Astrocyte (in vitro differentiated cells and primary cell): ENCODE measurements around the gene FARS2. TPM values are rescaled to one million over a fixed set of nuclear protein-coding genes. Genes with fewer than 3 reads are reported as not detected.
A peak's percentile ranks its signal among the peaks of the same experiment; 100 is the strongest.

Source experiments
- DNase-seq: peaks from one replicate; pipeline ENCODE4 v3.0.0-alpha.2; 2010; ENCODE audit warnings: low read depth
- FAIRE-seq: peaks from 2 replicates; lab custom pipeline; 2011; peaks lifted over from hg19 to GRCh38; lab: Jason Lieb, UNC
- H2AFZ ChIP-seq: 2 replicates; pipeline ENCODE4 v1.6.0; 2012; ENCODE audit warnings: low read depth, low read length, inconsistent platforms
- H3K27ac ChIP-seq: 2 replicates; pipeline ENCODE4 v1.5.1; 2011; ENCODE audit warnings: low read depth, low read length, inconsistent platforms
- H3K27me3 ChIP-seq: 2 replicates; pipeline ENCODE4 v1.6.0; 2011; ENCODE audit warnings: low read length, inconsistent platforms; ENCODE audit not compliant: insufficient read depth
- H3K36me3 ChIP-seq: 2 replicates; pipeline ENCODE4 v1.5.1; 2011; ENCODE audit warnings: low read length, inconsistent platforms; ENCODE audit not compliant: insufficient read depth
- H3K4me1 ChIP-seq: 2 replicates; pipeline ENCODE4 v1.5.1; 2011; ENCODE audit warnings: low read length, inconsistent platforms; ENCODE audit not compliant: insufficient read depth
- H3K4me2 ChIP-seq: 2 replicates; pipeline ENCODE4 v1.6.0; 2012; ENCODE audit warnings: low read length, inconsistent platforms
- H3K4me3 ChIP-seq: 2 replicates; pipeline ENCODE4 v1.5.1; 2011; ENCODE audit warnings: low read depth, mild to moderate bottlenecking, low read length, inconsistent platforms; ENCODE audit not compliant: insufficient read depth
- H3K79me2 ChIP-seq: 2 replicates; pipeline ENCODE4 v1.6.0; 2012; ENCODE audit warnings: mild to moderate bottlenecking, low read length, inconsistent platforms; ENCODE audit not compliant: insufficient read depth
- H3K9ac ChIP-seq: 2 replicates; pipeline ENCODE4 v1.6.0; 2012; ENCODE audit warnings: mild to moderate bottlenecking, low read length, inconsistent platforms
- H3K9me3 ChIP-seq: 2 replicates; pipeline ENCODE4 v1.5.1; 2012; ENCODE audit warnings: low read depth, mild to moderate bottlenecking, low read length, inconsistent platforms; ENCODE audit not compliant: insufficient read depth
- H4K20me1 ChIP-seq: 2 replicates; pipeline ENCODE4 v1.6.0; 2012; ENCODE audit warnings: low read length, inconsistent platforms; ENCODE audit not compliant: insufficient read depth
- H3K27ac Mint-ChIP-seq: one replicate; pipeline ENCODE4 v1.8.0; 2021; ENCODE audit warnings: mild to moderate bottlenecking, mixed read lengths; ENCODE audit not compliant: unreplicated experiment
- H3K27me3 Mint-ChIP-seq: one replicate; pipeline ENCODE4 v1.8.0; 2021; ENCODE audit warnings: low read depth, mixed read lengths; ENCODE audit not compliant: unreplicated experiment
- H3K36me3 Mint-ChIP-seq: one replicate; pipeline ENCODE4 v1.8.0; 2021; ENCODE audit warnings: low read depth, mixed read lengths; ENCODE audit not compliant: unreplicated experiment
- H3K4me1 Mint-ChIP-seq: one replicate; pipeline ENCODE4 v1.8.0; 2021; ENCODE audit warnings: low read depth, mixed read lengths; ENCODE audit not compliant: unreplicated experiment
- H3K4me3 Mint-ChIP-seq: one replicate; pipeline ENCODE4 v1.8.0; 2021; ENCODE audit warnings: mild to moderate bottlenecking, moderate library complexity, mixed read lengths; ENCODE audit not compliant: unreplicated experiment
- H3K9me3 Mint-ChIP-seq: one replicate; pipeline ENCODE4 v1.8.0; 2021; ENCODE audit warnings: mild to moderate bottlenecking, mixed read lengths; ENCODE audit not compliant: unreplicated experiment
- CTCF ChIP-seq: IDR thresholded peaks from 2 replicates; pipeline ENCODE4 v1.5.1; 2011; ENCODE audit warnings: low read depth, mild to moderate bottlenecking, inconsistent platforms, low read length, moderate library complexity; ENCODE audit not compliant: insufficient read depth
- EZH2 ChIP-seq: IDR thresholded peaks from 2 replicates; pipeline ENCODE4 v1.6.1; 2012; ENCODE audit warnings: mild to moderate bottlenecking, low read length, inconsistent platforms; ENCODE audit not compliant: insufficient read depth
- total RNA-seq: library from RNA; stranded (reverse); gene quantifications from 2 replicates; pipeline ENCODE4 v1.2.1, GENCODE V29; 2021

The FARS2 gene
- total RNA-seq, 1 donor from 2014 or later, result 13.3 TPM

GRCh38 chr6:5754904-5755303 is 493.6 kb downstream of the FARS2 start:
- Histone ChIP-seq H3K4me3 (no peak overlapping the region), H3K36me3 (no peaks in the 10 kb centered on the region), H3K9ac (no peak overlapping the region), H2AFZ (no peak overlapping the region), H3K4me1 (peaks cover 13% of the 10 kb centered on the region), H3K27me3 (no peaks in the 10 kb centered on the region), H3K4me2 (no peak overlapping the region), H3K79me2 (no peaks in the 10 kb centered on the region), H3K27ac (no peak overlapping the region), H4K20me1 (no peaks in the 10 kb centered on the region), H3K9me3 (no peaks in the 10 kb centered on the region)
- peaks cover 12% of the 10 kb centered on the region for H3K4me1 Mint-ChIP-seq
- TF ChIP-seq CTCF (no peak), EZH2 (no peak)
- H3K27me3 Mint-ChIP-seq, result no peaks in the 10 kb centered on the region
- DNase-seq (no peak), FAIRE-seq (no peak)
- peaks cover 6% of the 10 kb centered on the region for H3K36me3 Mint-ChIP-seq
- peaks cover 15% of the 10 kb centered on the region for H3K9me3 Mint-ChIP-seq
- H3K4me3 Mint-ChIP-seq, result no peak overlapping the region
- H3K27ac Mint-ChIP-seq, result no peak overlapping the region

GRCh38 chr6:5759571-5759970 is 498.3 kb downstream of the FARS2 start:
- Histone ChIP-seq H3K4me2 (no peak overlapping the region), H3K4me1 (peaks cover 12% of the 10 kb centered on the region), H3K4me3 (no peak overlapping the region), H3K27me3 (no peaks in the 10 kb centered on the region), H3K27ac (no peak overlapping the region), H3K9ac (no peak overlapping the region), H3K36me3 (no peaks in the 10 kb centered on the region), H3K79me2 (no peaks in the 10 kb centered on the region), H4K20me1 (no peaks in the 10 kb centered on the region), H2AFZ (no peak overlapping the region), H3K9me3 (no peaks in the 10 kb centered on the region)
- TF ChIP-seq EZH2 (no peak), CTCF (no peak)
- Mint-ChIP-seq H3K27ac (no peak overlapping the region), H3K27me3 (no peaks in the 10 kb centered on the region), H3K9me3 (peaks cover 9% of the 10 kb centered on the region), H3K4me3 (no peak overlapping the region), H3K4me1 (peaks cover 6% of the 10 kb centered on the region), H3K36me3 (peaks cover 2% of the 10 kb centered on the region)
- DNase-seq (no peak), FAIRE-seq (no peak)

- Histone ChIP-seq H3K79me2 (no peaks in the 10 kb centered on the region), H4K20me1 (no peaks in the 10 kb centered on the region), H3K27me3 (no peaks in the 10 kb centered on the region), H2AFZ (no peak overlapping the region), H3K9ac (no peak overlapping the region), H3K27ac (no peak overlapping the region), H3K4me2 (no peak overlapping the region), H3K4me1 (peaks cover 19% of the 10 kb centered on the region), H3K9me3 (no peaks in the 10 kb centered on the region), H3K36me3 (no peaks in the 10 kb centered on the region), H3K4me3 (no peak overlapping the region)
- H3K9me3 Mint-ChIP-seq, result no peaks in the 10 kb centered on the region
- H3K4me1 Mint-ChIP-seq, result peaks cover 6% of the 10 kb centered on the region
- DNase-seq, result peak; percentile 26
- peaks cover under 1% of the 10 kb centered on the region for H3K36me3 Mint-ChIP-seq
- no peak overlapping the region for H3K27ac Mint-ChIP-seq
- no peaks in the 10 kb centered on the region for H3K27me3 Mint-ChIP-seq
- H3K4me3 Mint-ChIP-seq, result no peak overlapping the region
- TF ChIP-seq EZH2 (no peak), CTCF (no peak)
- FAIRE-seq, result no peak
These were observed 500.1 kb downstream of the FARS2 start for GRCh38 chr6:5761370-5761769.
